CD14-positive monocyte (primary cell): Measurements from ENCODE around the gene GYG2. TPM values are rescaled to one million over a fixed set of nuclear protein-coding genes. Genes with fewer than 3 reads are reported as not detected.

Experiments
- DNase-seq, 3 donors: peaks; one replicate each; pipeline ENCODE4 v3.0.0-alpha.2; 2011 to 2022
- H2AFZ ChIP-seq: 2 replicates; pipeline ENCODE4 v1.6.0; 2012; ENCODE audit warnings: mild to moderate bottlenecking, low read depth, low read length, inconsistent platforms; ENCODE audit not compliant: insufficient read depth, poor library complexity, severe bottlenecking
- H3K27ac ChIP-seq, 2 donors: 1 replicate in 1 of 2; 2 replicates in 1 of 2; pipeline ENCODE4 v1.5.1; 2012 to 2013; ENCODE audit warnings: low read length in 2 of 2, control low read depth in 1 of 2, inconsistent platforms in 1 of 2, low read depth in 1 of 2, mild to moderate bottlenecking in 1 of 2
- H3K27me3 ChIP-seq, 2 donors: one replicate each; pipeline versions ENCODE4 v1.6.0 to v1.6.1; 2011 to 2013; ENCODE audit warnings: low read length in 2 of 2; ENCODE audit not compliant: control insufficient read depth in 2 of 2, insufficient read depth in 2 of 2
- H3K36me3 ChIP-seq, 2 donors: replicated peaks in 1 of 2; 1 replicate in 1 of 2; 2 replicates in 1 of 2; pipeline versions ENCODE4 v1.5.1 to v1.6.1; 2012 to 2013; ENCODE audit warnings: low read length in 2 of 2, control low read depth in 1 of 2, inconsistent platforms in 1 of 2, mild to moderate bottlenecking in 1 of 2; ENCODE audit not compliant: insufficient read depth in 2 of 2, control insufficient read depth in 1 of 2
- H3K4me1 ChIP-seq, 2 donors: 1 replicate in 1 of 2; 2 replicates in 1 of 2; pipeline versions ENCODE4 v1.5.1 to v1.6.1; 2012 to 2013; ENCODE audit warnings: low read length in 2 of 2, control low read depth in 1 of 2, inconsistent platforms in 1 of 2, mild to moderate bottlenecking in 1 of 2, moderate library complexity in 1 of 2; ENCODE audit not compliant: insufficient read depth in 2 of 2, control insufficient read depth in 1 of 2
- H3K4me2 ChIP-seq: replicated peaks from 2 replicates; pipeline ENCODE3; 2012; ENCODE audit warnings: low read length, moderate library complexity, mild to moderate bottlenecking; ENCODE audit not compliant: poor library complexity, severe bottlenecking; ENCODE audit errors: extremely low read depth
- H3K4me3 ChIP-seq, 3 experiments: fragments of 200-600 bp in 1 of 3; sonication (generic) in 1 of 3; replicated peaks in 1 of 3; 1 replicate in 2 of 3; 2 replicates in 1 of 3; pipeline ENCODE4 v1.5.1; 2011 to 2013; ENCODE audit warnings: low read length in 3 of 3, mild to moderate bottlenecking in 3 of 3, control low read depth in 2 of 3, low read depth in 2 of 3, inconsistent platforms in 1 of 3, moderate library complexity in 1 of 3
- H3K79me2 ChIP-seq: 2 replicates; pipeline ENCODE4 v1.6.0; 2012; ENCODE audit warnings: mild to moderate bottlenecking, control low read depth, inconsistent platforms, low read length, moderate library complexity; ENCODE audit not compliant: insufficient read depth
- H3K9ac ChIP-seq: 2 replicates; pipeline ENCODE4 v1.6.0; 2017; ENCODE audit warnings: low read length, mild to moderate bottlenecking; ENCODE audit not compliant: insufficient read depth, poor library complexity, severe bottlenecking
- H3K9me3 ChIP-seq, 2 donors: replicated peaks in 1 of 2; 1 replicate in 1 of 2; 2 replicates in 1 of 2; pipeline versions ENCODE4 v1.5.1 to v1.6.1; 2012 to 2013; ENCODE audit warnings: low read length in 2 of 2, control low read depth in 1 of 2; ENCODE audit not compliant: control insufficient read depth in 1 of 2, insufficient read depth in 1 of 2
- H4K20me1 ChIP-seq: 2 replicates; pipeline ENCODE4 v1.6.0; 2012; ENCODE audit warnings: mild to moderate bottlenecking, low read length, control low read depth, moderate library complexity; ENCODE audit not compliant: insufficient read depth
- H3K27ac Mint-ChIP-seq, 7 donors: one replicate each; pipeline ENCODE4 v1.8.0; 2020; ENCODE audit warnings: mild to moderate bottlenecking in 7 of 7, mixed read lengths in 7 of 7, moderate library complexity in 6 of 7, inconsistent platforms in 2 of 7
- H3K27me3 Mint-ChIP-seq, 3 donors: one replicate each; pipeline ENCODE4 v1.8.0; 2021 to 2022; ENCODE audit warnings: low read depth in 3 of 3, mild to moderate bottlenecking in 3 of 3, mixed read lengths in 3 of 3, moderate library complexity in 3 of 3, inconsistent platforms in 1 of 3
- H3K36me3 Mint-ChIP-seq, 2 donors: one replicate each; pipeline ENCODE4 v1.8.0; 2020; ENCODE audit warnings: mixed read lengths in 2 of 2, inconsistent platforms in 1 of 2, mild to moderate bottlenecking in 1 of 2
- H3K4me1 Mint-ChIP-seq: one replicate; pipeline ENCODE4 v1.8.0; 2020; ENCODE audit warnings: mild to moderate bottlenecking, mixed read lengths
- H3K4me3 Mint-ChIP-seq, 2 donors: one replicate each; pipeline ENCODE4 v1.8.0; 2020; ENCODE audit warnings: mild to moderate bottlenecking in 2 of 2, mixed read lengths in 2 of 2, moderate library complexity in 1 of 2
- H3K9me3 Mint-ChIP-seq, 7 donors: one replicate each; pipeline ENCODE4 v1.8.0; 2020 to 2022; ENCODE audit warnings: mixed read lengths in 7 of 7, mild to moderate bottlenecking in 6 of 7, moderate library complexity in 6 of 7, inconsistent platforms in 2 of 7
- WGBS: methylation state at CpG from one replicate; pipeline ENCODE4 v1.1.5; 2013; ENCODE audit warnings: missing lambda C conversion rate; ENCODE audit not compliant: insufficient coverage; 5-methylcytosine and 5-hydroxymethylcytosine counted together
- intact Hi-C, 2 donors: fragments of 100-400 bp; cut with micrococcal nuclease; formaldehyde crosslinking; loops; one replicate each; pipeline versions ENCODE4 v1.15.0 to v1.15.1; 2023
- polyA plus RNA-seq, 3 donors: library from polyadenylated mRNA; depleted of rRNA in 1 of 3; unstranded in 2 of 3; stranded (reverse) in 1 of 3; fragments of 300-500 nt in 2 of 3; fragments of >200 nt in 1 of 3; fragmentation: Illumina TruSeq in 2 of 3; gene quantifications; 1 replicate in 2 of 3; 2 replicates in 1 of 3; pipeline ENCODE4 v1.2.3, GENCODE V29; 2012 to 2021
- TF ChIP-seq, protein P1 (sequence below): fragments of 200-600 bp; IDR thresholded peaks from one replicate; pipeline ENCODE4 v1.8.0; 2022; ENCODE audit warnings: antibody characterized with exemption, mild to moderate bottlenecking

Gene GYG2
- polyA plus RNA-seq, 3 donors = not detected

DNA sequence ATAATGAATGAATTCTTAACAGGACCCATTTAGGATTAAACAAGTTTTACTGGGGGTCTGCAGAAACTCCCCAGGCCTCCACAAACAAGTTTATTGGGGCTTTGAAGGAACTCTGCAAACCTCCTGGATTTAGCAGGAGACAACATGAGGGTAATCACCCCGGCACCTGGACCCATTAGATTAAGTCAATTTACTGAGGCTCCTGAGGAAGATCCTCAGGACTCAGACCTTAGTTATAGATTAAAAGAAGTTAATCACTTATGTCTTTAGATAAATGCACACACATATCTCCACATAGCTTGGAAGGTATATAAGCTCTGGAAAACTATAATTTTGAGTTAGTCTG, 47.5 kb upstream of the GYG2 start:
- Histone ChIP-seq H2AFZ (no peak overlapping the region), H3K9ac (no peak overlapping the region), H3K4me3 (no peak overlapping the region), H3K27me3 (no peaks in the 10 kb centered on the region), H3K4me1 (no peaks in the 10 kb centered on the region), H3K36me3 (no peaks in the 10 kb centered on the region), H3K4me2 (no peak overlapping the region), H3K27ac (no peak overlapping the region), H4K20me1 (no peaks in the 10 kb centered on the region), H3K9me3 (no peaks in the 10 kb centered on the region), H3K79me2 (no peaks in the 10 kb centered on the region)
- H3K36me3 Mint-ChIP-seq = no peaks in the 10 kb centered on the region
- intact Hi-C loops = no loop called here
- TF ChIP-seq, protein P1, sequence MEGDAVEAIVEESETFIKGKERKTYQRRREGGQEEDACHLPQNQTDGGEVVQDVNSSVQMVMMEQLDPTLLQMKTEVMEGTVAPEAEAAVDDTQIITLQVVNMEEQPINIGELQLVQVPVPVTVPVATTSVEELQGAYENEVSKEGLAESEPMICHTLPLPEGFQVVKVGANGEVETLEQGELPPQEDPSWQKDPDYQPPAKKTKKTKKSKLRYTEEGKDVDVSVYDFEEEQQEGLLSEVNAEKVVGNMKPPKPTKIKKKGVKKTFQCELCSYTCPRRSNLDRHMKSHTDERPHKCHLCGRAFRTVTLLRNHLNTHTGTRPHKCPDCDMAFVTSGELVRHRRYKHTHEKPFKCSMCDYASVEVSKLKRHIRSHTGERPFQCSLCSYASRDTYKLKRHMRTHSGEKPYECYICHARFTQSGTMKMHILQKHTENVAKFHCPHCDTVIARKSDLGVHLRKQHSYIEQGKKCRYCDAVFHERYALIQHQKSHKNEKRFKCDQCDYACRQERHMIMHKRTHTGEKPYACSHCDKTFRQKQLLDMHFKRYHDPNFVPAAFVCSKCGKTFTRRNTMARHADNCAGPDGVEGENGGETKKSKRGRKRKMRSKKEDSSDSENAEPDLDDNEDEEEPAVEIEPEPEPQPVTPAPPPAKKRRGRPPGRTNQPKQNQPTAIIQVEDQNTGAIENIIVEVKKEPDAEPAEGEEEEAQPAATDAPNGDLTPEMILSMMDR = no peak
- peaks cover 0 to 12% (median 3%) of the 10 kb centered on the region in 3 donors for H3K27me3 Mint-ChIP-seq
- H3K27ac Mint-ChIP-seq = peak overlapping the region in 1 of 7 donors; percentile 41
- no CpG with 5 or more reads among the region's 1 CpG for WGBS
- peaks cover 3% of the 10 kb centered on the region for H3K4me1 Mint-ChIP-seq
- H3K4me3 Mint-ChIP-seq = no peak overlapping the region
- DNase-seq = no peak
- H3K9me3 Mint-ChIP-seq = peaks cover 0 to 2% (median 0%) of the 10 kb centered on the region in 7 donors

GRCh38 chrX:2781698-2782097, 47.0 kb upstream of the GYG2 start:
- Mint-ChIP-seq H3K27ac (no peak overlapping the region), H3K27me3 (peaks cover 0 to 11% (median 3%) of the 10 kb centered on the region in 3 donors)
- no peak overlapping the region for H3K4me2 ChIP-seq

More at GRCh38 chrX:2781698-2782097, 47.0 kb upstream of the GYG2 start:
- 10% methylated on average over 2 of the region's 6 CpGs for WGBS
- H3K9me3 Mint-ChIP-seq = peaks cover 0 to 2% (median 0%) of the 10 kb centered on the region in 7 donors
- no peaks in the 10 kb centered on the region for H3K9me3 ChIP-seq
- no peak overlapping the region for H3K4me3 ChIP-seq
- H3K79me2 ChIP-seq = no peaks in the 10 kb centered on the region
- intact Hi-C loops = no loop called here
- H3K27me3 ChIP-seq = no peaks in the 10 kb centered on the region
- no peaks in the 10 kb centered on the region for H3K36me3 Mint-ChIP-seq
- DNase-seq = no peak
- no peaks in the 10 kb centered on the region for H4K20me1 ChIP-seq
- no peaks in the 10 kb centered on the region for H3K4me1 ChIP-seq
- no peak overlapping the region for H3K27ac ChIP-seq
- no peak overlapping the region for H2AFZ ChIP-seq
- H3K36me3 ChIP-seq = no peaks in the 10 kb centered on the region
- TF ChIP-seq, protein P1 = no peak
- no peak overlapping the region for H3K4me3 Mint-ChIP-seq
- peaks cover 3% of the 10 kb centered on the region for H3K4me1 Mint-ChIP-seq
- H3K9ac ChIP-seq = no peak overlapping the region
